Karpas-422 (cell line): Measurements from ENCODE around the gene CFAP119. TPM values are rescaled to one million over a fixed set of nuclear protein-coding genes. Genes with fewer than 3 reads are reported as not detected.
A peak's percentile ranks its signal among the peaks of the same experiment; 100 is the strongest.
"Not testable (repeated sequence)": the region's sequence is repeated elsewhere in the genome, so short reads cannot be mapped to it uniquely, and the experiment has no call there.

Source experiments
- DNase-seq: peaks from one replicate; pipeline ENCODE4 v3.0.0-alpha.2; 2015
- H2AFZ ChIP-seq: fragments of 200-600 bp; sonication (generic); 2 replicates; pipeline ENCODE4 v1.6.1; 2014; ENCODE audit warnings: antibody characterized with exemption, low read length, mixed read lengths
- H3K27ac ChIP-seq: fragments of 200-600 bp; sonication (generic); 2 replicates; pipeline ENCODE4 v1.5.1; 2014; ENCODE audit warnings: mild to moderate bottlenecking, low read length, moderate library complexity
- H3K27me3 ChIP-seq: fragments of 200-600 bp; sonication (generic); 2 replicates; pipeline ENCODE4 v1.6.1; 2014; ENCODE audit warnings: low read length, mixed read lengths
- H3K36me3 ChIP-seq: fragments of 200-600 bp; sonication (generic); 2 replicates; pipeline ENCODE4 v1.6.1; 2014; ENCODE audit warnings: low read length, mixed read lengths; ENCODE audit not compliant: insufficient read depth
- H3K4me1 ChIP-seq: fragments of 200-600 bp; sonication (generic); 2 replicates; pipeline ENCODE4 v1.6.1; 2014; ENCODE audit warnings: mild to moderate bottlenecking, low read length, mixed read lengths
- H3K4me2 ChIP-seq: fragments of 200-600 bp; sonication (generic); 2 replicates; pipeline ENCODE4 v1.6.1; 2014; ENCODE audit warnings: low read length, low read depth, mild to moderate bottlenecking; ENCODE audit not compliant: poor library complexity, severe bottlenecking
- H3K4me3 ChIP-seq: fragments of 200-600 bp; sonication (generic); 2 replicates; pipeline ENCODE4 v1.5.1; 2014; ENCODE audit warnings: mild to moderate bottlenecking, antibody characterized with exemption, low read length, mixed read lengths
- H3K79me2 ChIP-seq: fragments of 200-600 bp; sonication (generic); 2 replicates; pipeline ENCODE4 v1.6.1; 2014; ENCODE audit warnings: mild to moderate bottlenecking, low read length, mixed read lengths
- H3K9ac ChIP-seq: fragments of 200-600 bp; sonication (generic); 2 replicates; pipeline ENCODE4 v1.6.0; 2014; ENCODE audit warnings: low read length
- H3K9me2 ChIP-seq: fragments of 200-600 bp; sonication (generic), shearing (Covaris generic); replicated peaks from 2 replicates; pipeline ENCODE4 v1.6.0; 2014; ENCODE audit warnings: mild to moderate bottlenecking, low read length, moderate library complexity; ENCODE audit not compliant: insufficient read depth
- H3K9me3 ChIP-seq: fragments of 300-700, 200-600 bp; sonication (generic); 2 replicates; pipeline ENCODE4 v1.6.1; 2014; ENCODE audit warnings: low read length, mixed read lengths
- H4K20me1 ChIP-seq: fragments of 200-600 bp; sonication (generic); 2 replicates; pipeline ENCODE4 v1.6.1; 2014; ENCODE audit warnings: mild to moderate bottlenecking, antibody characterized with exemption, low read length, low read depth; ENCODE audit not compliant: insufficient read depth
- total RNA-seq: library from RNA; depleted of rRNA; stranded (reverse); fragments of >200 nt; shearing (Covaris generic); gene quantifications from 2 replicates; pipeline ENCODE4 v1.2.3, GENCODE V29; 2014; ENCODE audit warnings: low replicate concordance; rRNA removed

CFAP119 gene
- total RNA-seq, result 8.9 and 15.0 TPM in 2 replicates

DNA sequence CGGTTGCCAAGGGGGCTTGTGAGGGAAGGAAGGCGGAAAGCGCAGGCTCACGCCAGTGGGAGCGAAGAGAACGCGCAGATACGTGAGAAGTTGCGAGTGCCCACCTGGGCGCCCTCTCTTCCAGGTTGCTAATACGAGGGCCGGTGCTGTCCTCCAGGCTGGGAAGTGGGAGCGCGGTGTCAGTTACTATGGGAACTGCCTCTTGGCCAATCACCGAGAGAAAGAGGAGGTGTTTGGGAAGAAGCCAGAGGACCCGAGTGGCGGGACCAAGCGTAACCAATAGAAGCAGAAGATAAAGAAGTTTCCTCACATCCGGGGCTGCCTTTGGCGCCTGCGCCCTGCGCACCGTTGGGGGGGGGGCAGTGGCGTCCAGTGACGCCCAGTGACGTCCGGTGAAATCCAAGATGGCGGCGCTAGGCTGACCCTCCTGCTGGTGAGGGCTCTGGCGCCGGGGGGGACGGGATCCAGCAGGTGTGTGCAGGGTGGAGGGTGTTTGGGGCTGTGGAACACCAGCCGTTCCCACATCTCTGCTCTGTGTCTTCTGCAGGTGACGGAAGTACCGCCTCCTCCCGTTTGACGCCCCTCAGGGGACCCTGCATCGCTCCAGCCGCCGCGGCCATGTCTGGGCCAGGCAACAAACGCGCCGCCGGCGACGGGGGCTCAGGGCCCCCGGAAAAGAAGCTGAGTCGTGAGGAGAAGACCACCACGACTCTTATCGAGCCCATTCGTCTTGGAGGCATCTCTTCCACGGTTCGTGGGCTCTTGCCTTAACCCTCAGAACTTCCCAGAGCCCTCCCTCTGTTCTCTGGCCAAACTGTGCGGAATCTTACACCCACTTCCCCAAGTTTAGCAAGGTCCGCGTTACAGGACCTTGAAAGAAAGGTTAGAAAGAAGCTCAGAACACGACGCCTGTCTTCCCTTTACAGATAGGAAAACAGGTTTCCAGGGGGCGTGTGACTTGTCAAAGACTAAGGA is at the start of gene CFAP119, which contains the start of gene RNF40:
Gene CFAP119 (minus strand): TSS at position 135 of the 975 bp plus-strand sequence. CDS start 314 bp downstream, outside the sequence.
Gene RNF40 (plus strand): TSS at position 395 of the 975 bp plus-strand sequence. CDS start 224 bp downstream, at position 619.
- Histone ChIP-seq H2AFZ (peak within 1 kb of the TSS; percentile 93; the same call in 1 of the 2 replicates), H3K4me3 (peak within 1 kb of the TSS; percentile 93), H3K79me2 (peaks cover 24% of the 10 kb centered on the region), H3K27ac (peak within 1 kb of the TSS; percentile 59), H3K9me3 (no peaks in the 10 kb centered on the region), H3K36me3 (peaks cover 22% of the 10 kb centered on the region; the same call in 1 of the 2 replicates), H3K9ac (peak within 1 kb of the TSS; percentile 84), H4K20me1 (no peaks in the 10 kb centered on the region), H3K4me1 (peaks cover 34% of the 10 kb centered on the region), H3K9me2 (no peaks in the 10 kb centered on the region), H3K27me3 (no peaks in the 10 kb centered on the region), H3K4me2 (peak within 1 kb of the TSS; percentile 89)
- DNase-seq, result peak; percentile 97

GRCh38 chr16:30809675-30810074 is 47.8 kb upstream of the CFAP119 start:
- H3K27me3 ChIP-seq, H2AFZ ChIP-seq, H3K4me2 ChIP-seq, H3K79me2 ChIP-seq, H3K9ac ChIP-seq, DNase-seq, H3K27ac ChIP-seq, H3K9me2 ChIP-seq, H3K4me3 ChIP-seq, H3K4me1 ChIP-seq, H3K36me3 ChIP-seq, H4K20me1 ChIP-seq, H3K9me3 ChIP-seq: not testable (repeated sequence)

- not testable (repeated sequence) for H3K4me2 ChIP-seq, H4K20me1 ChIP-seq, H2AFZ ChIP-seq, H3K9ac ChIP-seq, H3K4me3 ChIP-seq, DNase-seq, H3K9me3 ChIP-seq, H3K27me3 ChIP-seq, H3K36me3 ChIP-seq, H3K9me2 ChIP-seq, H3K4me1 ChIP-seq, H3K27ac ChIP-seq, H3K79me2 ChIP-seq
Measured at GRCh38 chr16:30808890-30809426, 47.1 kb upstream of the CFAP119 start.

DNA sequence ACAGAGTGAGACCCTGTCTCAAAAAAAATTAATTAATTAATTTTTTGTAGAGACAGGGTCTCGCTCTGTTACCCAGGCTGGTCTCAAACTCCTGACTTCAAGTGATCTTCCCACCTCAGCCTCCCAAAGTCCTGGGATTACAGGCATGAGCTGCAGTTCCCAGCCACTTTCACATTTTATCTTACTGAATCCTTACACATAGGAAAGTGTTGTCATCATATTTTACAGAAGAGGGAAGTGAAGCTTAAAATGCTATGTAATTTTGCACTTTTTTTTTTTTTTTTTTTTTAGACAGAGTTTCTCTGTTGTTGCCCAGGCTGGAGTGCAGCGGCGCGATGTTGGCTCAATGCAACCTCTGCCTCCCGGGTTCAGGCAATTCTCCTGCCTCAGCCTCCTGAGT is 46.3 kb upstream of the CFAP119 start:
- Histone ChIP-seq H3K4me3 (no peak overlapping the region), H3K9me3 (no peaks in the 10 kb centered on the region), H3K79me2 (no peaks in the 10 kb centered on the region), H2AFZ (no peak overlapping the region), H3K9me2 (no peaks in the 10 kb centered on the region), H3K27me3 (no peaks in the 10 kb centered on the region), H4K20me1 (no peaks in the 10 kb centered on the region), H3K36me3 (no peaks in the 10 kb centered on the region), H3K27ac (no peak overlapping the region), H3K9ac (no peak overlapping the region), H3K4me2 (no peak overlapping the region), H3K4me1 (no peaks in the 10 kb centered on the region)
- no peak for DNase-seq

- no peaks in the 10 kb centered on the region for H4K20me1 ChIP-seq
- DNase-seq, result no peak
- no peak overlapping the region for H3K4me3 ChIP-seq
- no peaks in the 10 kb centered on the region for H3K4me1 ChIP-seq
- H3K4me2 ChIP-seq, result no peak overlapping the region
- H3K27ac ChIP-seq, result no peak overlapping the region
- no peak overlapping the region for H2AFZ ChIP-seq
- no peaks in the 10 kb centered on the region for H3K9me2 ChIP-seq
- H3K79me2 ChIP-seq, result no peaks in the 10 kb centered on the region
- no peaks in the 10 kb centered on the region for H3K36me3 ChIP-seq
- H3K27me3 ChIP-seq, result no peaks in the 10 kb centered on the region
- no peaks in the 10 kb centered on the region for H3K9me3 ChIP-seq
- H3K9ac ChIP-seq, result no peak overlapping the region
Measured at GRCh38 chr16:30805370-30806169, 43.7 kb upstream of the CFAP119 start.

GRCh38 chr16:30805056-30805369 is 43.2 kb upstream of the CFAP119 start:
- no peaks in the 10 kb centered on the region for H3K79me2 ChIP-seq
- H4K20me1 ChIP-seq, result no peaks in the 10 kb centered on the region
- H3K27ac ChIP-seq, result no peak overlapping the region
- H3K4me1 ChIP-seq, result no peaks in the 10 kb centered on the region
- no peak overlapping the region for H3K9ac ChIP-seq
- H3K27me3 ChIP-seq, result no peaks in the 10 kb centered on the region
- H3K36me3 ChIP-seq, result no peaks in the 10 kb centered on the region
- DNase-seq, result no peak
- no peaks in the 10 kb centered on the region for H3K9me2 ChIP-seq
- no peak overlapping the region for H3K4me3 ChIP-seq
- H2AFZ ChIP-seq, result no peak overlapping the region
- no peak overlapping the region for H3K4me2 ChIP-seq
- H3K9me3 ChIP-seq, result no peaks in the 10 kb centered on the region

DNA sequence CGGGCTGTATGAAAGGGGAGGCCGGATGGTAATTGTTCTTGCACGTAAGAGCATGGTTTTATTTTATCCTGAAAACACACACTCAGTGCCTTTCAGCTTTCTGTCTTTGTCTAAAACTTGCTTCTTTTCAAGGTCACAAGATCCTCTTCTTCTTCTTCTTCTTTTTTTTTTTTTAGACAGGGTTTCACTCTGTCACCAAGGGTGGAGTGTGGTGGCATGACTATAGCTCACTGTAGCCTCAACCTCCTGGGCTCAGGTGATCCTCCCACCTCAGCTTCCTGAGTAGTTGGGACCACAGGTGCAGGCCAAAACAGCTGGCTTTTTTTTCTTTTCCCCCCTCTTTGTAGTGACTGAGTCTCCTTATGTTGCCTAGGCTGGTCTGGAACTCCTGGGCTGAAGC is 41.1 kb upstream of the CFAP119 start:
- Histone ChIP-seq H3K4me3 (no peak overlapping the region), H3K27ac (no peak overlapping the region), H3K9me2 (no peaks in the 10 kb centered on the region), H3K9ac (no peak overlapping the region), H2AFZ (no peak overlapping the region), H3K27me3 (no peaks in the 10 kb centered on the region), H3K4me2 (no peak overlapping the region), H3K36me3 (no peaks in the 10 kb centered on the region), H4K20me1 (no peaks in the 10 kb centered on the region), H3K9me3 (no peaks in the 10 kb centered on the region), H3K4me1 (no peaks in the 10 kb centered on the region), H3K79me2 (no peaks in the 10 kb centered on the region)
- no peak for DNase-seq
